ENCODE measurements around the gene ANGPTL2. TPM values are rescaled to one million over a fixed set of nuclear protein-coding genes. Genes with fewer than 3 reads are reported as not detected.
A peak's percentile ranks its signal among the peaks of the same experiment; 100 is the strongest.

ANGPTL2 gene
- total RNA-seq, 2 donors from 2014 or later: 18.6 to 49.1 TPM

DNA sequence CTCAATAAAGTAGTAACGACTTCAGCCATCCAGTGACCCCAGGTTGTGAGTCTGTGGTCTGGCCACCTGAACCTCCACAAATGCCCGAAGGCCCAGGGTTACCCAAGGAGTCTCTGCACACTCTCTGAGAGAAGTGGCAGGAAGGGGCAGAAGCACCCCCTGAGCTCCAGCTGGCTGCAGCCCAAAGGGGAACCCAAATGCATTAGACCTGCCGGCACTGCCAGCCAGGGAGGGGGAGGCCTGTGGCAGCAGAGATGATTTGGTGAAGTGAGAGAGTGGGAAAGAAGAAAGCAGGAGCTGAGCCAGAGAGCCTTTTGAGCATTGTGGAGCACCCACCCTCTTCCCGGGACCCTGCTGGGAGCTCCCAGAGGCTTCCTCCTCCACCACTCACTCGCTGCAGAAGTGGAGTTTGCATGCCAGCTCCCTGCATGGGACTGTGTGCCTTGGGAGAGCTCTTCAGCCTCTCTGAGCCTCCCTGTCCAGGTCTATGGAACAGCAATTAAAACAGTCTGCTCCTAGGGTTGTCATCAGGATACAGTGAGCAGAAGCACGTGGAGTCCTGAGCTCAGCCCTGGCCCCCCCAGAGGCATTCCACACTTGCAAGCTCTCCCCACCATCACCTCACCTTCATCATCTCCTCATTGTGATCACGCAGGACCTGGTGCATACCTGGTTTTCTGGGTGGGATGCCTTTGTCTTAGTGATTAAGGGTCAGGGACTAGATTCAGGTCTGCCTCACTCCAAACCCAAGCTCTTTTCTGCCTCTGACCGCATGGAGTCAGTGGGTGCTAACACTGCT, 13.8 kb upstream of the ANGPTL2 start:
- DNase-seq (ENCODE audit: low spot score) (no peak), ATAC-seq (ENCODE audit: insufficient number of reproducible peaks, low FRiP score, low read depth) (no peak)
- peak overlapping the region; percentile 44 to 90 for H3K27ac ChIP-seq
- H3K9me3 ChIP-seq: no peaks in the 10 kb centered on the region
- no peaks in the 10 kb centered on the region for H3K36me3 ChIP-seq
- H3K27me3 ChIP-seq (replicated peaks; ENCODE audit: insufficient read depth): no peaks in the 10 kb centered on the region
- TF ChIP-seq, protein P1, sequence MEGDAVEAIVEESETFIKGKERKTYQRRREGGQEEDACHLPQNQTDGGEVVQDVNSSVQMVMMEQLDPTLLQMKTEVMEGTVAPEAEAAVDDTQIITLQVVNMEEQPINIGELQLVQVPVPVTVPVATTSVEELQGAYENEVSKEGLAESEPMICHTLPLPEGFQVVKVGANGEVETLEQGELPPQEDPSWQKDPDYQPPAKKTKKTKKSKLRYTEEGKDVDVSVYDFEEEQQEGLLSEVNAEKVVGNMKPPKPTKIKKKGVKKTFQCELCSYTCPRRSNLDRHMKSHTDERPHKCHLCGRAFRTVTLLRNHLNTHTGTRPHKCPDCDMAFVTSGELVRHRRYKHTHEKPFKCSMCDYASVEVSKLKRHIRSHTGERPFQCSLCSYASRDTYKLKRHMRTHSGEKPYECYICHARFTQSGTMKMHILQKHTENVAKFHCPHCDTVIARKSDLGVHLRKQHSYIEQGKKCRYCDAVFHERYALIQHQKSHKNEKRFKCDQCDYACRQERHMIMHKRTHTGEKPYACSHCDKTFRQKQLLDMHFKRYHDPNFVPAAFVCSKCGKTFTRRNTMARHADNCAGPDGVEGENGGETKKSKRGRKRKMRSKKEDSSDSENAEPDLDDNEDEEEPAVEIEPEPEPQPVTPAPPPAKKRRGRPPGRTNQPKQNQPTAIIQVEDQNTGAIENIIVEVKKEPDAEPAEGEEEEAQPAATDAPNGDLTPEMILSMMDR (IDR thresholded peaks at IDR 0.05): no peak
- H3K4me3 ChIP-seq: peak overlapping the region; percentile 11
- peaks cover 36 to 66% of the 10 kb centered on the region in 2 donors for H3K4me1 ChIP-seq (ENCODE audit: control insufficient read depth in 1 of 2, low read depth in 2 of 2)

DNA sequence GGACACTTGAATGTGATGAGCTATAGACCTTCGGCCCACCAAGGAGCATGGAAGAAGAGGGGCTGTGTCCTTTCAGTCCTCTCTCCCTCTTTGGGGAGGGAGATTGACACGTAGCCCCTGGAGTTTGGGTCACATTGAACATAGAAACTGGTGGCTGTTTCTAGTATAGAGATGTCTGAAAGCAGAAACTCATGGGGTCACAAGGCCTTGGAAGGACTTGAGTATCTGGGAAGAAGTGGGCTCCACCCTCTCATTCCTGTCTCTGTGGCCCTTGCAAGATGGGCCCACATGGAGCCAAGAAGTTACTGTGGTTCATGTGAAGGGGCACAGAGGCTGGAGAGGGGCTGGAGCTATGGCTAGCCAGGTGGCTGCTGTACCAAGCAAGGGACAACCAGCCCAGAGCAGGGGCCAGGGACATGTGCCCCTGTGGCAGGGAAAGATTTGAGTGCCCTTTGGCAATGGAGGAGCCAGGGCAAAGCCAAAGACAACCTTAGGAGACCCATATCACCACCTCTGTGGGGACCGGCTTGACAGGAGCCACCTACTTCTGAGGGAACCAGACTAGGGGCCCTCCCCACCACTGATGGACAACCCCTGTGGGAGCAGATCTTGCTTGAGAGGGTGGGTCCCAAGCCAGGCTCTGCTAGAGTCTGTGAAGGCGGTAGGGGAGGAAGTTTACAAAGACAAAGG, 12.8 kb upstream of the ANGPTL2 start:
- H3K27me3 ChIP-seq (replicated peaks; ENCODE audit: insufficient read depth): no peaks in the 10 kb centered on the region
- TF ChIP-seq, protein P1 (IDR thresholded peaks at IDR 0.05): no peak
- no peaks in the 10 kb centered on the region for H3K9me3 ChIP-seq
- DNase-seq (ENCODE audit: low spot score): no peak
- peaks cover 36 to 63% of the 10 kb centered on the region in 2 donors for H3K4me1 ChIP-seq (ENCODE audit: control insufficient read depth in 1 of 2, low read depth in 2 of 2)
- peak overlapping the region; percentile 11 for H3K4me3 ChIP-seq
- H3K27ac ChIP-seq: peak overlapping the region; percentile 44 to 90
- ATAC-seq (ENCODE audit: insufficient number of reproducible peaks, low FRiP score, low read depth): no peak
- no peaks in the 10 kb centered on the region for H3K36me3 ChIP-seq

DNA sequence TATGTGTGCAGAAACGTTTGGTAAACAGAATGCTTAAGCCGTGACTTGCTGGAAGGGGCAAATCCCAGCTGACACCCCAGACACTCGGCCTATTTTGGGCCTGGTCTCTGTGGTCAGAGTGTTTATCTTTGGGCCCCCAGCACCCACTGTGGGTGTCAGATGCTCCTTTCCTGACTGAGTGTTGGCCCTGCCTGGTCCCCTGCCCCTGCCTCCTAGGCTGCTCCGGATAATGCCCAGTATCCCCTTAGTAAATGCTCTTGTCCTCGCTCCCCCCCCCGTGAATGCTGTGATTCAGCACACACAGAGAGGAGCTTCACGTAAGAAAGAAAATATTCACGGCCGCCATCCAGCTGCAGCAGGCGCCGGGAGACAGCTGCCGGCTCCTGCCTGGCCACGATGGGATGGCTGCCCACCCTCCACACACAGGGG, 11.3 kb upstream of the ANGPTL2 start:
- H3K36me3 ChIP-seq: no peaks in the 10 kb centered on the region
- no peaks in the 10 kb centered on the region for H3K27me3 ChIP-seq (replicated peaks; ENCODE audit: insufficient read depth)
- peaks cover 38 to 72% of the 10 kb centered on the region in 2 donors for H3K4me1 ChIP-seq (ENCODE audit: control insufficient read depth in 1 of 2, low read depth in 2 of 2)
- TF ChIP-seq, protein P1 (IDR thresholded peaks at IDR 0.05): no peak
- peak overlapping the region; percentile 71 to 90 for H3K27ac ChIP-seq
- H3K4me3 ChIP-seq: peak overlapping the region; percentile 25
- ATAC-seq (ENCODE audit: insufficient number of reproducible peaks, low FRiP score, low read depth) (peak; percentile 33), DNase-seq (ENCODE audit: low spot score) (no peak)
- H3K9me3 ChIP-seq: no peaks in the 10 kb centered on the region

DNA sequence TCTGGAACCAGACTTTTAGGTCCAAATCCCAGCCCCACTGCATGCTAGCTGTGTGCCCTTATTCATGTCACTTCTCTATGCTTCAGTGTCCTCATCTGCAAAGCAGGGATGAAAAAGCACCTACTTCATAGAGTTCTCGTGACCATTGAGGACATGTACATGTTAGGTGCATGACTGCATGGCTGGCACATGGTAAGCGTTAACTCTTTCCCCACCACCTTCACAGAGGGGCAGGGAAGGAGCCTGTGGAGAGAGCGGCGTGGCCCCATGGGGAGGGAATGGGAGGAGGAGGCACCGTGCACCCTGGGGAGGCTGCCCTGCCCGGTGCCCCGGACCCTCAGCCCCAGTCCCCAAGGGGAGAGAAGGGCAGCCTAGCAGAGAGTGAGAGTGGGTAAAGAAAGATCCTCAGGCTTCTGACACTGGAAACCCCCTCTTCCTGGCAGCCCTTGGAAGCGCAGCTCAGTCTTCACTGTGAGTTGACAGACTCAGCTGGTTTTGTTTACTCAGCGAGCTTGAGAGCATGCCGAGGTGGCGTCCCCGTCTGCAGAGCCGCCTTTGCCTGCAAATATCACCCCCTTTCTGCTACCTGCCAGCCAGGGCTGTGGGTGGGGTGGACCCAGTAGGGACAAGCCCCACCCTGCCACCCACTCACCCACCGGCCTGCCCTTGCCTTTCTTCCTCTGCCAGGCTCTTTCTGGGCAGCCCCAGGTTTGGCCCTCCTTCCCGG, 10.6 kb upstream of the ANGPTL2 start:
- ATAC-seq (ENCODE audit: insufficient number of reproducible peaks, low FRiP score, low read depth): no peak
- Histone ChIP-seq H3K27me3 (replicated peaks; ENCODE audit: insufficient read depth) (no peaks in the 10 kb centered on the region), H3K4me3 (peak overlapping the region; percentile 25), H3K36me3 (no peaks in the 10 kb centered on the region), H3K4me1 (ENCODE audit: control insufficient read depth in 1 of 2, low read depth in 2 of 2) (peaks cover 40 to 76% of the 10 kb centered on the region in 2 donors), H3K9me3 (no peaks in the 10 kb centered on the region), H3K27ac (peak overlapping the region; percentile 71 to 90)
- DNase-seq (ENCODE audit: low spot score): no peak
- TF ChIP-seq, protein P1 (IDR thresholded peaks at IDR 0.05): no peak

DNA sequence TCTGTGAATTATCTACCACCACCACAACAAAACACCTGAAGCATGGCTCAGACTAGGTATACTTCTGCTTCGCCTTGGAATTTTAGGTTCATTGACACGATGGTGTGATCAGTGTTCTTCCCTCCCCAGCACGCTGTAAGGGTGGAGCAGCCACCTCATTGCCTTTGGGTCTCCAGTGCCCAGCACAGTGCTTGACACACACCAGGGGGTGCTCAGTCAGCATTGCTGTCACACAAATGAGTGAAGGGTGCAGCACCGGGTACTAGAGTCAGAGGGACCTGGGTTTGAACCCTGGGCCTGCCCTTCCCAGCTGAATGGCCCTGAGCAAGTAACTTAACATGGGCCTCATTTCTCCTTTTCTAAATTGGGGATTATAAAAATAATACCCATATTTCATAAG, 9.9 kb upstream of the ANGPTL2 start:
- peaks cover 40 to 76% of the 10 kb centered on the region in 2 donors for H3K4me1 ChIP-seq (ENCODE audit: control insufficient read depth in 1 of 2, low read depth in 2 of 2)
- no peaks in the 10 kb centered on the region for H3K36me3 ChIP-seq
- TF ChIP-seq, protein P1 (IDR thresholded peaks at IDR 0.05): no peak
- no peak overlapping the region for H3K4me3 ChIP-seq
- H3K27me3 ChIP-seq (replicated peaks; ENCODE audit: insufficient read depth): no peaks in the 10 kb centered on the region
- DNase-seq (ENCODE audit: low spot score): no peak
- peak overlapping the region; percentile 32 to 90 for H3K27ac ChIP-seq
- H3K9me3 ChIP-seq: no peaks in the 10 kb centered on the region
- no peak for ATAC-seq (ENCODE audit: insufficient number of reproducible peaks, low FRiP score, low read depth)

Measured in thoracic aorta (tissue), 2 donors.